H1 (cell line): ENCODE data around the gene LBX1. TPM values are rescaled to one million over a fixed set of nuclear protein-coding genes. Genes with fewer than 3 reads are reported as not detected.

Experiments
- E2F6 ChIP-seq: IDR thresholded peaks from 2 replicates; pipeline ENCODE4 v1.6.1; 2012; ENCODE audit warnings: inconsistent platforms
- KDM5A ChIP-seq: fragments of 200-600 bp; IDR thresholded peaks from 2 replicates; pipeline ENCODE4 v1.7.1; 2012; ENCODE audit warnings: mild to moderate bottlenecking, low read length, inconsistent platforms, mixed read lengths
- NRF1 ChIP-seq: IDR thresholded peaks from 2 replicates; pipeline ENCODE4 v1.6.1; 2011; ENCODE audit warnings: mild to moderate bottlenecking, low read depth, low read length, improper control_type of control experiment
- SAP30 ChIP-seq: fragments of 300-600 bp; sonication (generic); IDR thresholded peaks from 2 replicates; pipeline ENCODE4 v1.7.1; 2012; ENCODE audit warnings: low read length, moderate library complexity, mild to moderate bottlenecking, inconsistent platforms; ENCODE audit not compliant: insufficient read depth, insufficient replicate concordance
- SRF ChIP-seq: IDR thresholded peaks from 2 replicates; pipeline ENCODE4 v1.6.1; 2011; ENCODE audit warnings: mild to moderate bottlenecking, low read depth, low read length, moderate library complexity
- SUZ12 ChIP-seq: fragments of 200-600 bp; sonication (generic); IDR thresholded peaks from 2 replicates; pipeline ENCODE4 v1.6.1; 2012; ENCODE audit warnings: mild to moderate bottlenecking, inconsistent platforms, low read length, moderate library complexity, mixed read lengths
- ZNF274 ChIP-seq: IDR thresholded peaks from 2 replicates; pipeline ENCODE4 v1.7.0; 2012; ENCODE audit warnings: low read length, borderline replicate concordance; ENCODE audit errors: extremely low read depth
- polyA plus RNA-seq, 7 experiments: library from polyadenylated mRNA; depleted of rRNA in 3 of 7; stranded (reverse) in 5 of 7; unstranded in 2 of 7; fragments of >200 nt in 5 of 7; fragments of 200-250 nt in 2 of 7; gene quantifications; 1 replicate in 5 of 7; 2 replicates in 1 of 7; 4 replicates in 1 of 7; pipeline versions ENCODE4 v1.2.1 to v1.2.3, GENCODE V29; 2011 to 2013; ENCODE audit warnings: missing spikeins in 2 of 7, mixed read lengths in 2 of 7
- total RNA-seq: library from RNA; stranded (reverse); fragmentation: NEBNext Ultra II Directional; extraction: Animal tissue kit (Norgen Biotek cat#: 25700); gene quantifications from 2 replicates; pipeline ENCODE4 v1.2.1, GENCODE V29; 2021
- TF ChIP-seq, protein P1 (sequence below): IDR thresholded peaks from 2 replicates; pipeline ENCODE4 v1.6.1; 2011; ENCODE audit warnings: low read depth, mild to moderate bottlenecking, low read length; ENCODE audit not compliant: insufficient read depth

Gene LBX1
- total and polyA plus RNA-seq, 2 of the 8 experiments (the other 6 are each of a cell fraction or from before 2014, with no cell fraction given): not detected

DNA sequence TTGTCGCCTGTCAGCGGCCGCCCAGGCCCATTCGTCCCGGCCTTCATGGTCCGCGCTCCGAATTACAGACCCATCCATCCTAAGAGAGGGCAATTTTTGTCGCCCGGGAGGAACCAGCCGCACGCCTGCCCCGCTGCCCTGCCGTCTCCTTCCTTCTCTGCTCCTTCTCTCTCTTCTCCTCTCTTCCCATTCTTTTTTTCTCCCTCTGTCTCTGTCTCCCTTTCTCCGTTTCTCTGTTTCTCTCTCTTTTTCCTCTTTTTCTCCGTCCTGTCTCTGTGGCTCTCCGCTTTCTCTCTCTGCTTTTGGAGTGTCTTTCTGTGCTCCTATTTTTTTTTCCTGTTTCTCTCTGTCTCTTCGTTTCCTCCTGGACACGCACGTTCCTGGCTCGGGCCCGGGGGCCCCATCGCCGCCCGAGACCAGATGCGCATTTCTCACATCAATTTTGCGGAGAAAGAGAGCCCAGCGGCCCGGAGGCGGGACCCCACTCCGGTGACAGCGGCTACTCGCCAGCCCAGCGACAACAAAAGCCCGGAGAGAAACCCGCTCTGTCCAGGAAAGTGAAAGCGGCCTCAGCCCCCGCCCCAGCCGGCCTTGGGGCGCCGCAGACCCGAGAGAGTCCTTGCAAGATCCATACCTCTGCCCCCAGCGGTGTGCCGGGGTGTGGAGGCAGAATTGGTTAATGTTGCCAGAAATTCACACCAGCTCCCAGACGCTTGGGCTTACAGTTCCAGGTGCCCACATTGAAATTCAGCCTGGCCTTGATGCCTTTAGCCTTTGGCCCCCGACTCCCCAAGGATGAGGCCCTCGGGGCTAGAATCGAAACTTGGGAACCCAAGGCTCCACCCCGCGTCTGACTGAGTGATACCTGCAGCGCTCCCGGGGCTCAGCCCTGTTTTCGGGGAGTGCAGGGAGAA is 4.1 kb downstream of the LBX1 start (continued):
- no peak for TF ChIP-seq E2F6
- no peak for TF ChIP-seq ZNF274
- TF ChIP-seq NRF1: no peak
- no peak for TF ChIP-seq SRF
- TF ChIP-seq, protein P1, sequence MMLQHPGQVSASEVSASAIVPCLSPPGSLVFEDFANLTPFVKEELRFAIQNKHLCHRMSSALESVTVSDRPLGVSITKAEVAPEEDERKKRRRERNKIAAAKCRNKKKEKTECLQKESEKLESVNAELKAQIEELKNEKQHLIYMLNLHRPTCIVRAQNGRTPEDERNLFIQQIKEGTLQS: no peak
- TF ChIP-seq SAP30: no peak
- TF ChIP-seq SUZ12: peak; percentile 85
- TF ChIP-seq KDM5A: no peak
